GM12872 (cell line): ENCODE data around the gene OR2V2.

Experiments
- CTCF ChIP-seq: IDR thresholded peaks from 3 replicates; pipeline ENCODE4 v1.5.1; 2011; ENCODE audit warnings: low read depth, mild to moderate bottlenecking, low read length, moderate library complexity; ENCODE audit not compliant: insufficient read depth

Gene OR2V2

GRCh38 chr5:181119105-181119504 is 28.3 kb upstream of the OR2V2 start:
- no peak for TF ChIP-seq CTCF

GRCh38 chr5:181120306-181120705 is 27.1 kb upstream of the OR2V2 start:
- TF ChIP-seq CTCF, result no peak

GRCh38 chr5:181120761-181121160 is 26.6 kb upstream of the OR2V2 start:
- no peak for TF ChIP-seq CTCF

GRCh38 chr5:181121675-181122561 is 25.5 kb upstream of the OR2V2 start:
- no peak for TF ChIP-seq CTCF

GRCh38 chr5:181124526-181124925 is 22.9 kb upstream of the OR2V2 start:
- TF ChIP-seq CTCF, result no peak

- TF ChIP-seq CTCF, result no peak
Observed at GRCh38 chr5:181126841-181127240, 20.5 kb upstream of the OR2V2 start.

- no peak for TF ChIP-seq CTCF
Observed at GRCh38 chr5:181127456-181127855, 19.9 kb upstream of the OR2V2 start.
